Aorta (tissue), 5 donors: ENCODE results near the gene HK3. TPM values are rescaled to one million over a fixed set of nuclear protein-coding genes. Genes with fewer than 3 reads are reported as not detected.

ENCODE experiments used
- ATAC-seq: fragments of 200-7000 bp; cut with Tn5 transposase; one replicate; pipeline ENCODE4 v1.9.1; 2022; ENCODE audit warnings: moderate library complexity; ENCODE audit not compliant: low FRiP score
- DNase-seq, 2 donors: peaks; one replicate each; pipeline ENCODE4 v3.0.0-alpha.2; 2020
- H3K27ac ChIP-seq, 2 donors: one replicate each; pipeline ENCODE4 v1.5.1; 2013; ENCODE audit warnings: low read length in 2 of 2, mild to moderate bottlenecking in 2 of 2, moderate library complexity in 2 of 2, control low read depth in 1 of 2, inconsistent platforms in 1 of 2, low read depth in 1 of 2
- H3K27me3 ChIP-seq, 2 donors: one replicate each; pipeline ENCODE4 v1.6.1; 2013; ENCODE audit warnings: control low read depth in 1 of 2, low read length in 1 of 2, mild to moderate bottlenecking in 1 of 2, moderate library complexity in 1 of 2; ENCODE audit not compliant: insufficient read depth in 2 of 2, control insufficient read depth in 1 of 2
- H3K36me3 ChIP-seq, 2 donors: one replicate each; pipeline ENCODE4 v1.6.1; 2013; ENCODE audit warnings: control low read depth in 1 of 2, low read length in 1 of 2, mild to moderate bottlenecking in 1 of 2; ENCODE audit not compliant: insufficient read depth in 2 of 2, control insufficient read depth in 1 of 2
- H3K4me1 ChIP-seq, 2 donors: one replicate each; pipeline ENCODE4 v1.6.1; 2013; ENCODE audit warnings: low read length in 2 of 2, control low read depth in 1 of 2, mild to moderate bottlenecking in 1 of 2, moderate library complexity in 1 of 2; ENCODE audit not compliant: insufficient read depth in 2 of 2, control insufficient read depth in 1 of 2
- H3K4me3 ChIP-seq, 2 donors: one replicate each; pipeline ENCODE4 v1.5.1; 2013; ENCODE audit warnings: low read length in 2 of 2, control low read depth in 1 of 2, mild to moderate bottlenecking in 1 of 2
- H3K9me3 ChIP-seq: one replicate; pipeline ENCODE4 v1.6.1; 2013; ENCODE audit warnings: mild to moderate bottlenecking, low read length; ENCODE audit not compliant: control insufficient read depth
- WGBS, 2 donors: extraction: QIAGEN DNeasy Blood & Tissue Kit; methylation state at CpG; one replicate each; pipeline ENCODE4 v1.1.7; 2013; 5-methylcytosine and 5-hydroxymethylcytosine counted together
- intact Hi-C, 2 donors: fragments of 100-400 bp; cut with DNase I; formaldehyde crosslinking; loops; one replicate each; pipeline versions ENCODE4 v1.14.2 to v1.15.0; 2022
- polyA plus RNA-seq, 2 donors: library from polyadenylated mRNA; stranded (reverse); fragments of 200-250 nt; gene quantifications; one replicate each; pipeline ENCODE4 v1.2.3, GENCODE V29; 2013
- total RNA-seq, 2 donors: library from RNA; stranded (reverse); fragmentation: NEBNext Ultra II Directional; extraction: Animal tissue kit (Norgen Biotek cat#: 25700); gene quantifications; one replicate each; pipeline ENCODE4 v1.2.1, GENCODE V29; 2021
- donor health status: healthy with polysubstance abuse.
- donor health status: Bipolar disorder and iron deficiency.
- donor health status: DM: no; HTN: no; CAD: no.
- donor health status: DM: no; HTN: no; CAD: no.
- donor health status: DM: yes; HTN: yes; CAD: no.

The HK3 gene
- total and polyA plus RNA-seq, 4 donors, result 7.9 to 38.8 (median 17.9) TPM

DNA sequence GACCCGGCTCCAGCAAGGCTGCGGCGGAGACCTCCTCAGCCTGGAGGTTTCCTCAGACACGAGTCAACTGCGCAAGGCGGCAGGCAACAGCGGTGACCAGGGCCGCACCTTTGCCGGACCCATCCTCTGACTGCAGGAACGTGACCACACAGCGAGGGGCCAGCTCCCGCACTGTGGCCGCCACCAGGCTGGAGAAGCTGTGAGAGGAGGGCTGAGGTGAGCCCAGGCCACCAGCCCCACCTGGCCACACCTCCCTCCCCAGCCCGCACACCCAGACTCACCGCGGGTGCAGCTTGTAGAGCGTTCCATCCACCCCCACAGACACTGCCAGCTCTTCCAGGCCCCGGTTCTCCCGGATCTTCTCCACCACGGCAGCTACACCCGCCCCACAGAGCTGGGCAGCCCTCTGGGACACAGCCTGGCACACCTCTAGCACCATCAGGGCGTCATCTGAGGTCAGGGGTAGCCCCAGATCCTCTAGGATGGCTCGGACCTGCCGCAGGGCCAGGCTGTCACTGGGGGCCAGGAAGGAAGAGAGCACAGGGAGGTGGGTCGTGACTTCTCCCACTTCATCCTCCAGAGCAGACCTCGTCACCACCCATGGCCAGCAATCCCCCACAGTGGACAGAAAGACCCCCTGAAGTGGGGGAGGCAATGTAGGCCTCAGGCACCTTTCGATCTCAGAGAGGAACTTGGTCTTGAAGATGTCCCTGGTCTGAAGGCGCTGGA, 18.0 kb downstream of the HK3 start:
- WGBS, 2 donors, result 90 to 94% methylated on average over 28 of the region's 28 CpGs

DNA sequence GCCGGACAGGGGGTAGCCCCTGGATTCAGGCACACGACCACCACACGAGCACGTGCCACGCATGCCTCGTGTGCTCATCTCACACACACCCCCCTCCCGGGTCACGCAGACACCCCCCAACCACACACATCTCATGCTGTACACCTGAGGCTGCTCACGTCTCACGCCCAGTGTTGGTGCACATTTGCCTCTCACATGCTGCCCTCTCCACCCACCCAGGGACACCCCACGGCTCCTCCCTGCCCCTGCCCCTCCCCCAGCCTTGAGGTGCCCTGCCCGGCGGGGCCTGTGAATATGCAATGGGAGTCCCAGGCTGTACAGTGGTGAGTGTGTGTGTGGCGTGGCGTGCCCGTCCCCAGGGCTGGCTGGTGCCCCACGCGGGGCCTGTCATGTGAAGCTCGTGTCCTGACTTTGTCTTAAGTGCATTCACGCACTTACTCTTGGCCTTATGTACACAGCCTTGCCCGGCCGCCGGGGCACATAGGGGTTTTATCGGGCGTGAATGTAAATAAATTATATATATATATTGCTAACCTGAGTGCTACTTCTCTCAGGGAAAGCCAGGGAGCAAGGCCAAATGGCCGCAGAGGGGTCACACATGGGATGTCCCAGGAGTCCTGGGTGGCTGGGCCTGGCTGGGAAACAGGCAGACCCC, 18.7 kb downstream of the HK3 start:
- no peak for ATAC-seq
- Histone ChIP-seq H3K4me1 (no peaks in the 10 kb centered on the region), H3K9me3 (no peaks in the 10 kb centered on the region), H3K27ac (no peak overlapping the region), H3K4me3 (no peak overlapping the region), H3K36me3 (no peaks in the 10 kb centered on the region), H3K27me3 (no peaks in the 10 kb centered on the region)
- 84 to 87% methylated on average over 26 of the region's 26 CpGs for WGBS, 2 donors
- intact Hi-C loops, result no loop called here
- peak in 1 of 2 donors; percentile 64 for DNase-seq

More for the DNA sequence above, 18.0 kb downstream of the HK3 start:
- H3K4me1 ChIP-seq, result no peaks in the 10 kb centered on the region
- H3K27ac ChIP-seq, result no peak overlapping the region
- no peaks in the 10 kb centered on the region for H3K27me3 ChIP-seq
- peak; percentile 39 to 73 for DNase-seq
- H3K36me3 ChIP-seq, result no peaks in the 10 kb centered on the region
- no peaks in the 10 kb centered on the region for H3K9me3 ChIP-seq
- no peak for ATAC-seq
- intact Hi-C loops, result no loop called here
- no peak overlapping the region for H3K4me3 ChIP-seq

DNA sequence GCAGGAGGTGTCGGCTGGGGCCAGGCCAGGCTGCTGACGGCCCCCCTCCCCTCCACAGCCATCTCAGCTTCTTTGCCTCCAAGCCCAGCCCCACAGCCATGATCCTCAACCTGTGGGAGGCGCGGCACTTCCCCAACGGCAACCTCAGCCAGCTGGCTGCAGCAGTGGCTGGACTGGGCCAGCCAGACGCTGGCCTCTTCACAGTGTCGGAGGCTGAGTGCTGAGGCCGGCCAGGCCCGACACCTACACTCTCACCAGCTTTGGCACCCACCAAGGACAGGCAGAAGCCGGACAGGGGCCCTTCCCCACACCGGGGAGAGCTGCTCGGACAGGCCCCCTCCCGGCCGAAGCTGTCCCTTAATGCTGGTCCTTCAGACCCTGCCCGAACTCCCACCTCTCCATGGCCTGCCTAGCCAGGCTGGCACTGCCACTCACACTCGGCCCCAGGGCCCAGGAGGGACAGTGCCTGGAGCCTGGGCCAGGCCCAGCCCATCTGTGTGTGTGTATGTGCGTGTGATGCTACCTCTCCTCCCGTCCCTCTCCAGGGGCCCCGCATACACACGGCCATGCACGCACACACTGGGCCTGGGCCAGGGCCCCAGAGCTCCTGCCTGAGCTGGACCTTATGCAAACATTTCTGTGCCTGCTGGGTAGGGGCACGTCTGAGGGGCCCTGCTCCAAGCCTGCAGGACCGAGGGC, 19.3 kb downstream of the HK3 start:
- no peaks in the 10 kb centered on the region for H3K27me3 ChIP-seq
- WGBS, 2 donors, result 62 to 71% methylated on average over 16 to 23 of the region's 23 CpGs
- no peak overlapping the region for H3K4me3 ChIP-seq
- no peaks in the 10 kb centered on the region for H3K9me3 ChIP-seq
- H3K27ac ChIP-seq, result no peak overlapping the region
- ATAC-seq (no peak), DNase-seq (peak in 1 of 2 donors; percentile 72)
- no peaks in the 10 kb centered on the region for H3K4me1 ChIP-seq
- intact Hi-C loops, result no loop called here
- H3K36me3 ChIP-seq, result no peaks in the 10 kb centered on the region

DNA sequence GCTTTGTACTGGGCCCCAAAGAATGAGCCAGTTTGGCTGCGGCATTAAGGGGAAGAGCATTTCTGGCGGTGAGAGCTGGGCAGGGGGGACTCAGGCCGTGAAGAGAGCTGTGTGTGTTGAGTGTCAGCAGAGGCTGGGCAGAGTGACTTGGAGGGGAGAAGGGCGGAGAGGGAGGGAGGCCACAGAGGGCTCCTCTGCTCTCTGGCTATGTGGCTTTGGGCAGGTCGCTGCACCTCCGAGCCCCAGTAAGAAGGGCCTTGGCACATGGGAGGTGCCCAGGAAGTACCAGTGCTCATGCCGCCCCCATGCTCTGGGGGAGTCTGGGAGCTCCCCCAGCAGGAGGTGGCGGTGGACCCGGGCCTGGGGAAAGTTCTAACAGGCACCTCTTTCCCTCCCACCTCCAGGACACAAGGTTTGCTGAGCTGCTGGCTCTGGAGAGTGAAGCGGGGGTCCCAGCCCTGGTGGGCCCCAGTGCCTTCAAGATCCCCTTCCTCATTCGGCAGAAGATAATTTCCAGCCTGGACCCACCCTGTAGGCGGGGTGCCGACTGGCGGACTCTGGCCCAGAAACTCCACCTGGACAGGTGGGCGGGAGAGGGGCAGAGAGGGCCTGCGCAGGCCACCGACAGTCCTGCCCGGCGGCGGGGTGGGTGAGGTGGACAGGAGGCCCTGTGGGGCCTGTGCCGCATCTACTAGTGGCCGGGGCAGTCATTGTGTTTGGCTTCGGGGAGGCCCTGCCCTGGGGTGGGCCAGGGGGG, 20.1 kb downstream of the HK3 start:
- WGBS, 2 donors, result 85 to 90% methylated on average over 21 to 23 of the region's 23 CpGs
- H3K27me3 ChIP-seq, result no peaks in the 10 kb centered on the region
- DNase-seq, result peak in 1 of 2 donors; percentile 75
- H3K4me1 ChIP-seq, result no peaks in the 10 kb centered on the region
- no peak overlapping the region for H3K27ac ChIP-seq
- ATAC-seq, result no peak
- no peaks in the 10 kb centered on the region for H3K36me3 ChIP-seq
- H3K4me3 ChIP-seq, result no peak overlapping the region
- no peaks in the 10 kb centered on the region for H3K9me3 ChIP-seq
- intact Hi-C loops, result no loop called here

DNA sequence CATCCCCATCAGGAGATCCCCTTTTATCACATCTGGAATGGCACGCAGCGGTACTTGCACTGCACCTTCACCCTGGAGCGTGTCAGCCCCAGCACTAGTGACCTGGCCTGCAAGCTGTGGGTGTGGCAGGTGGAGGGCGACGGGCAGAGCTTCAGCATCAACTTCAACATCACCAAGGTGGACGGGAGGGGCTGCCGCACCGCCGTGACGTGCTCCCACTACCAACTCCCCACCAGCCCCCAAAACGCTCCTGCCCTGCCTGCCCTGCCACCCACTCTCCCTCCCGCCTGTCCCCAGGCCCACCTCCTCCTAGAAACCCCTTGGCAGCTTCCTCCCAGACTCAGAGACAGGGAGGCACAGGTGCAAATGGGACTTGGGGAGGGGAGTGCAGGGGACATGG, 20.7 kb downstream of the HK3 start:
- H3K4me3 ChIP-seq, result no peak overlapping the region
- H3K4me1 ChIP-seq, result no peaks in the 10 kb centered on the region
- no peaks in the 10 kb centered on the region for H3K36me3 ChIP-seq
- intact Hi-C loops, result no loop called here
- no peak overlapping the region for H3K27ac ChIP-seq
- H3K9me3 ChIP-seq, result no peaks in the 10 kb centered on the region
- DNase-seq, result no peak
- ATAC-seq, result no peak
- no peaks in the 10 kb centered on the region for H3K27me3 ChIP-seq
- 83 to 86% methylated on average over 12 of the region's 12 CpGs for WGBS, 2 donors

DNA sequence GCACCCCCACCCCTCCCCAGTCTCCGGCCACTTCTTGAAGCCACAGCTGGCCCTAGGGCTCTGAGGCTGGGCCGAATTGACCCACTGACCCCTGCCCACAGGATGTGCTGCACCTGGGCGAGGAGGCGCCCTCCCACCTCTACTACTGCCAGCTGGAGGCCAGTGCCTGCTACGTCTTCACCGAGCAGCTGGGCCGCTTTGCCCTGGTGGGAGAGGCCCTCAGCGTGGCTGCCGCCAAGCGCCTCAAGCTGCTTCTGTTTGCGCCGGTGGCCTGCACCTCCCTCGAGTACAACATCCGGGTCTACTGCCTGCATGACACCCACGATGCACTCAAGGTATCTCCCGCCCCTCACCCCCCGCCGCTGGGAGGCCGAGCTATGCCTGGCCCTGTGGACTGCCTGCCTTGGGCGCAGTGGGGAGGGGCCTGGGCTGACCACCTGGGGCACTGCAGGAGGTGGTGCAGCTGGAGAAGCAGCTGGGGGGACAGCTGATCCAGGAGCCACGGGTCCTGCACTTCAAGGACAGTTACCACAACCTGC, 21.3 kb downstream of the HK3 start:
- no peak for ATAC-seq
- DNase-seq, result peak in 1 of 2 donors; percentile 66
- Histone ChIP-seq H3K4me3 (no peak overlapping the region), H3K4me1 (no peaks in the 10 kb centered on the region), H3K27me3 (no peaks in the 10 kb centered on the region), H3K27ac (no peak overlapping the region), H3K9me3 (no peaks in the 10 kb centered on the region), H3K36me3 (no peaks in the 10 kb centered on the region)
- intact Hi-C loops, result no loop called here
- WGBS, 2 donors, result 73 to 80% methylated on average over 21 of the region's 21 CpGs

DNA sequence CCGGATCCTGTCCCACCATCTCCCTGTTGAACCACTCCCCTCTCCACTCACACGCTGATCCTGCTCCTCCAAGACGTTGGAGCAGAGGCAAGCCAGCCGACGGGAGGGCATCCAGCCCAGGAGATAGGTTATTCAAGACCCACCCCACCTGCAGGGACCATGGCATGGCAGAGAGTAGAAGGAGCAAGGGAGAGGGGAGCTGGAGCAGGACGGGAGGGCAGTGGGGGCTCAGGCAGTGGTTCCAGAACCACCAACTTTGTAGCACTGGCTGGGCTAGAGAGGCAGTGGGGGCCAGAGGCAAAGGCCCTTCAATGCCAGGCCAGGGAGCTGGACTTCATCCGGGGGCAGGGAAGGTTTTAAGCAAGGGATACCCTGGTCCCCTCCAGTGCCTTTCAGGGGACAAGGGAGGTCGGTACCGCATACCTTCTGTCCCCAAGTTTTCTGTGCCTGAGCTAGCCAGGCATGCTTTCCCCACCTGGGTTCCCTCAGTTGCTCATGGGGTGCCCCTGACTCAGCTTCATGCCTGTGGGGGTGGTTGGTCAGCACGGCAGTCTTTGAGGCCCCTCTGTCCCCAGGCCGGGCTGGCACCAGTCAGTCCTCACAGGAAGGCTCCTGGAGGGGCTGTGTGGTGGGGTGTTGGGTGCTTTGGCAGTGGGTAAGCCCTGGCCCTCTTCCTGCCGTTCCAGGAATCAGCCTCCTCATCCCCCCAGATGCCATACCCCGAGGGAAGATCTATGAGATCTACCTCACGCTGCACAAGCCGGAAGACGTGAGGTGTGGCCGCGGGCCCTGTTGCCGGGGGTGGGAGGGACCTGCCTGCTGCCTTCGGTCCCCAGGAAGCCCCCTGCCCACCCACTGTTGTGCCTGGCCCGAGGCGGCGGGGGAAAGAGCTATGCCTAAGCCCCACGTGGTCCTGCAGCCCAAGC, 22.4 kb downstream of the HK3 start:
- Histone ChIP-seq H3K9me3 (no peaks in the 10 kb centered on the region), H3K27me3 (no peaks in the 10 kb centered on the region), H3K4me1 (no peaks in the 10 kb centered on the region), H3K27ac (no peak overlapping the region), H3K36me3 (no peaks in the 10 kb centered on the region), H3K4me3 (no peak overlapping the region)
- peak in 1 of 2 donors; percentile 76 for DNase-seq
- no peak for ATAC-seq
- WGBS, 2 donors, result 60 to 68% methylated on average over 22 to 24 of the region's 24 CpGs
- intact Hi-C loops, result no loop called here
